ENCODE results near the gene MC5R. TPM values are rescaled to one million over a fixed set of nuclear protein-coding genes. Genes with fewer than 3 reads are reported as not detected.
A peak's percentile ranks its signal among the peaks of the same experiment; 100 is the strongest.

Gene MC5R
- not detected for total RNA-seq
- long read RNA-seq = 0 reads

GRCh38 chr18:13823707-13824395 is at the start of gene MC5R:
Gene MC5R, plus strand, starts transcription at chr18:13824149. Its CDS starts 1,617 bp downstream, at chr18:13825766.
- DNase-seq (peak; percentile 73), ATAC-seq (ENCODE audit: poor library complexity) (peak; percentile 94)
- intact Hi-C loops (cut with DNase I) = no loop called here

GRCh38 chr18:13775058-13775457 is 48.9 kb upstream of the MC5R start:
- no peak for DNase-seq
- intact Hi-C loops (cut with DNase I) = no loop called here
- ATAC-seq (ENCODE audit: poor library complexity) = no peak

- intact Hi-C loops (cut with DNase I) = no loop called here
- ATAC-seq (ENCODE audit: poor library complexity) (no peak), DNase-seq (no peak)
Measured at GRCh38 chr18:13791181-13791580, 32.8 kb upstream of the MC5R start.

GRCh38 chr18:13793819-13794218 is 30.1 kb upstream of the MC5R start:
- intact Hi-C loops (cut with DNase I) = no loop called here
- no peak for ATAC-seq (ENCODE audit: poor library complexity)
- no peak for DNase-seq

- intact Hi-C loops (cut with DNase I) = no loop called here
- ATAC-seq (ENCODE audit: poor library complexity) (no peak), DNase-seq (no peak)
Measured at GRCh38 chr18:13796515-13796914, 27.4 kb upstream of the MC5R start.

- ATAC-seq (ENCODE audit: poor library complexity) = no peak
- intact Hi-C loops (cut with DNase I) = no loop called here
- DNase-seq = no peak
Measured at GRCh38 chr18:13797157-13797611, 26.8 kb upstream of the MC5R start.

GRCh38 chr18:13799396-13799795 is 24.6 kb upstream of the MC5R start:
- no peak for DNase-seq
- no peak for ATAC-seq (ENCODE audit: poor library complexity)
- intact Hi-C loops (cut with DNase I) = no loop called here

- ATAC-seq (ENCODE audit: poor library complexity) (peak; percentile 98), DNase-seq (peak; percentile 81)
- intact Hi-C loops (cut with DNase I) = no loop called here
Measured at GRCh38 chr18:13800505-13801259, 23.3 kb upstream of the MC5R start.

- DNase-seq (no peak), ATAC-seq (ENCODE audit: poor library complexity) (peak; percentile 31)
- intact Hi-C loops (cut with DNase I) = no loop called here
Measured at GRCh38 chr18:13801260-13801601, 22.7 kb upstream of the MC5R start.

- DNase-seq (no peak), ATAC-seq (ENCODE audit: poor library complexity) (no peak)
- intact Hi-C loops (cut with DNase I) = no loop called here
Measured at GRCh38 chr18:13804305-13804704, 19.6 kb upstream of the MC5R start.

GRCh38 chr18:13808294-13809042 is 15.5 kb upstream of the MC5R start:
- DNase-seq (no peak), ATAC-seq (ENCODE audit: poor library complexity) (no peak)
- intact Hi-C loops (cut with DNase I) = no loop called here

- DNase-seq (no peak), ATAC-seq (ENCODE audit: poor library complexity) (no peak)
- intact Hi-C loops (cut with DNase I) = no loop called here
Measured at GRCh38 chr18:13809043-13809430, 14.9 kb upstream of the MC5R start.

GRCh38 chr18:13809531-13810255 is 14.3 kb upstream of the MC5R start:
- DNase-seq = no peak
- intact Hi-C loops (cut with DNase I) = no loop called here

GRCh38 chr18:13810950-13811485 is 12.9 kb upstream of the MC5R start:
- intact Hi-C loops (cut with DNase I) = no loop called here
- ATAC-seq (ENCODE audit: poor library complexity) (no peak), DNase-seq (no peak)

More at GRCh38 chr18:13809531-13810255, 14.3 kb upstream of the MC5R start:
- ATAC-seq (ENCODE audit: poor library complexity) = no peak

GRCh38 chr18:13811993-13812392 is 12.0 kb upstream of the MC5R start:
- intact Hi-C loops (cut with DNase I) = no loop called here

GRCh38 chr18:13813271-13813849 is 10.6 kb upstream of the MC5R start:
- DNase-seq = peak; percentile 61
- peak; percentile 89 for ATAC-seq (ENCODE audit: poor library complexity)
- intact Hi-C loops (cut with DNase I) = no loop called here

More at GRCh38 chr18:13811993-13812392, 12.0 kb upstream of the MC5R start:
- DNase-seq (no peak), ATAC-seq (ENCODE audit: poor library complexity) (no peak)

- ATAC-seq (ENCODE audit: poor library complexity) = no peak
- intact Hi-C loops (cut with DNase I) = loop anchor here (5.0 kb wide), 1 partner anchor 261 kb away; no protein-coding TSS in a partner anchor
Measured at GRCh38 chr18:13826209-13826608, 2.3 kb downstream of the MC5R start.

GRCh38 chr18:13831864-13832508 is 8.0 kb downstream of the MC5R start:
- no peak for DNase-seq
- ATAC-seq (ENCODE audit: poor library complexity) = no peak
- intact Hi-C loops (cut with DNase I) = no loop called here

More at GRCh38 chr18:13826209-13826608, 2.3 kb downstream of the MC5R start:
- DNase-seq = no peak
